HTERT RPE-1 (cell line): ENCODE measurements around the gene ATPAF2.

Experiments
- in situ Hi-C: fragments of 300-500 bp; cut with MboI; formaldehyde crosslinking; loops from 4 replicates; pipeline ENCODE4 v1.14.3; 2020; ENCODE audit warnings: low sequenced_read_pairs

Gene ATPAF2

GRCh38 chr17:18038861-18039534, at the start of gene ATPAF2, which contains the start of gene GID4:
TSS of gene ATPAF2 (minus strand) at chr17:18039168. CDS start at chr17:18039013, 155 bp downstream.
TSS of gene GID4 (plus strand) at chr17:18039408. CDS start at chr17:18039465, 57 bp downstream.
- in situ Hi-C loops: no loop called here

- in situ Hi-C loops: no loop called here
Observed at GRCh38 chr17:18087610-18088491, 48.9 kb upstream of the ATPAF2 start, which contains the start of gene DRG2. TSS of gene DRG2 (plus strand) at chr17:18087948. CDS start at chr17:18088024, 76 bp downstream.

DNA sequence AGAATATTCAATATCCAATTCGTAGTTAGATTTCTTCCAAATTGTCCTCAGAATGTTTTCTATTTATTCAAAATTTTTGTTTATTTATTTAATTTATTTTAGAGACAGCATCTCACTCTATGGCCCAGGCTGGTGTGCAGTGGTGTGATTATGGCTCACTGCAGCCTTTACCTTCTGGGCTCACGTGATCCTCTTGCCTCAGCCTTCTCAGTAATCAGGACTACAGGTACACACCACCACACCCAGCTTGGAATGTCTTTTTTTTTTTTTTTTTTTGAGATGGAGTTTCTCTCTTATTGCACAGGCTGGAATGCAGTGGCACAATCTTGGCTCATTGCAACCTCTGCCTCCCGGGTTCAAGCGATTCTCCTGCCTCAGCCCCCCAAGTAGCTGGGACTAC, 45.3 kb upstream of the ATPAF2 start:
- in situ Hi-C loops: no loop called here

GRCh38 chr17:18079543-18079942, 40.6 kb upstream of the ATPAF2 start:
- in situ Hi-C loops: no loop called here

DNA sequence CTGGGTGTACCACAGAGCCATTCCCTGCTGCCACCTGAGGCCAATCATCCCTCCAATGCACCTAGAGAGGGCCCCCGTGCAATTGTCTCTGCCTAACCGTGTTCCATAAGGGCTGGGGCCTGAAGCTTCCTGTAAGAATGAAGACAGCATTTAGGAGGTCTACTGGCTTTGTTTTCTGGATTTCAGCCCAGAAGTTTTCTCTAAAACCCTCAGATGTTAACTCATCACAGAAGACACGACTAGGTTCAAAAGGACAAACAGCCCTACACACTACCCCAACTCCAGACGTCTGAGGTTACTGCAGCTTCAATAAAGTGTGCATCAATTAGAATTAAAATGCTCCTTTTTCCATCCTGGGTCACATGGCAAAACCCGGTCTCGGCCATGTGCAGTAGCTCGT, 38.0 kb upstream of the ATPAF2 start:
- in situ Hi-C loops: no loop called here

DNA sequence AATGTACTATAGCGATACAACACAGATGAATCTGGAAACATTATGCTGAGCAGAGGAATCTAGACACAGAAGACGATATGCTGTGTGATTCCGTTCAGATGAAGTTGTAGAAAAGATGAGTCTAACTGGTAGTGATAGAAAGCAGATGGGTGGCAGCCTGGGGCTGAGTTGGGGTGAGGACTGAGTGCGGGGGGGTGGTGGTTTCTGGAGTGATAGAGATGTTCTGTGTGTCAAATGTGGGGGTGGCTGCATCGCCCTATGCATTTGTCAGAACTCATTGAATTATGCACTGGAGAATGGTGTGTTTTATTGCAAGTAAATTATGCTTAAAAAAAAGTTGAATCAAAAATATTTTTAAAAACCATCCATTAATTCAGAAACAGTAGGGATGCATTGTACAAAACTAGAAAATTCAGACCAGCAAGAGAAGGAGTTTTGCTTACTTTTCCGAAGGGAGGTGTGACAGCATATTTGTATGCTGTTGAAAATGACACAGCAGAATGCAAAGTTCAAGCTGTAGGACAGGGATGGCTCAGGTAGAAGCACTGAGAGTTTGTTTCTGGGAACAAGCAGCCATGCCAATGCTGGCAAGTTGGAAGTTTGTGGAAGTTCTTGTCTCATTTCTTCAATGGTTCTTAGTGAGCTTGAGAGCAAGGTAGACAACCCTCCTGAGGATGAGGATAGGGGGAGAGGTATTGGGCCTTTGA, 35.8 kb upstream of the ATPAF2 start:
- in situ Hi-C loops: no loop called here

GRCh38 chr17:18071751-18072150, 32.8 kb upstream of the ATPAF2 start:
- in situ Hi-C loops: no loop called here

GRCh38 chr17:18070861-18071340, 31.9 kb upstream of the ATPAF2 start:
- in situ Hi-C loops: no loop called here

GRCh38 chr17:18069101-18069500, 30.1 kb upstream of the ATPAF2 start:
- in situ Hi-C loops: no loop called here

DNA sequence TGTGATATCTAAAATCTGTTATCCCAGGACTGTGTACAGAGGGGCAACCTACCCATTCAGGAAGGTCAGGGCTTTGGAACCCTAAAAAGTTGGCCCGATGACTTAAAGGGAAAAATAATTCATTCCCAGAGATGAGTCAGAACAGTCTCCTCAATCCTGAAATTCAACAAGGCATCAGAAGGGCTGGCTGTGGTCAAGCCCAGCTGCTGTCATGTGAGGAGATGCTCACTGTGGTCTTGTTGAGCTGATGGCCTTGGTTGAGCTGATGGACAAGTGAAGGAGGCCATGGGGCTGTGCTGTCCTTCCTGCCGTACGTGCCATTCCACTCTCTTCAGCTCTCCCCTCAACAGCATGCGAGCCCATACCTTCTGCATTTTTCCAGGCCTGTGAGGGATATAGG, 27.9 kb upstream of the ATPAF2 start:
- in situ Hi-C loops: no loop called here

DNA sequence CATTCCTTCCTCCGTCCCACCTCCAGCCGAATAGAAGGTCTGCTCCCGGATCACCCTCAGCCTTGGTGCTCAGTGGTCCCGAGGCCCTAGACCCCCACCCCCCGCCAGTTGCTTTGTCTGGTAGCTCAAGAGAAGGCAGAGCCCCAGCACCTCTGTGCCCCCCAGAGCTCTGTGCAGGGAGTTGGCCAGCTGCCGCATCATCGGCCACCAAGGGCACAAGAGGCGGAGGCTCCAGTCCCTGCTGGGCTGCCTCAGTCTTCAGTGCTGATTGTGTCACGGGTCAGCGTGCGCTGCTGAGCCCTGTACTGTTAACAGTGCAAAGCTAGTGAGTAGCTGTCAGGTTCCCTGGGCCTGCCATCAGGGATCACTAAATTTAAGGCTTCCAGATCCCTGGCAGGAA, 26.6 kb upstream of the ATPAF2 start:
- in situ Hi-C loops: no loop called here

GRCh38 chr17:18064053-18064452, 25.1 kb upstream of the ATPAF2 start:
- in situ Hi-C loops: no loop called here

DNA sequence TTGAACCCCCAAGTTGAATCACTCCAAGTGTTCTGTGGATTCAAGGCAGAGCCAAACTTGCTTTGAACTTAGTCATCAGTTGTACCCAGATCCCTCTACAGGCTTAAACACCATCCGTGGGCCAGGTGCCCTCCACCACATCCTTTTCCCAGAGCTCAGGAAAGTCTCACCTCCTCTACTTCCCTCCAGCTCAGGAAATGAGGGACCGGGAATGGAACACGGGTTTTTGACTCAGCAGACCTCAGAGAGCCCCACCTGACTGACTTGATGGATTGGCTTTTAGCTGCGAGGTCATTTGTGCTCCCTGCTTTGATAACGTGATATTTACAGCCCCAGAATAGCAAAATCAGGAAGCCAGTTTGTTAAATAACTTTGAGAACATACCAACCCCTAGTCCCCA, 20.3 kb upstream of the ATPAF2 start:
- in situ Hi-C loops: no loop called here

DNA sequence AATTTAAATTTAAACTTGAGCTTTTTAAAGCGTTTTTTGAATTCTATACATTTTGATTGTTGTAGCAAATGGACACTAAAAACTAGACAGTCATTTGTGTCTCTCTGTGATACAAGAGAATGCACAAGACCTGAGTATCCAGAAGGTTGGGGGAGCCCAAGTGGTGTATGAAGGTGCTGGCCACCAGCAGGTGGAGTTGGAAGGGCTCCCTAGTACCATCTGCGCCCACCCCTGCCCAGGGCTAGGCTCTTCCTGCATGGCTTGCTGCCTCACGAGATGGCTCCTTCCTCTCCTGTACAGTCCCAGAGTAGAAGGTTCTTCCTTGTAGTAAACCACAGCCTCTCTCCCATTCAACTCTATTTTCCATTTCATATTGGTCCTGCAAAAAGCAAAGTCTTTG, 17.2 kb upstream of the ATPAF2 start:
- in situ Hi-C loops: no loop called here

DNA sequence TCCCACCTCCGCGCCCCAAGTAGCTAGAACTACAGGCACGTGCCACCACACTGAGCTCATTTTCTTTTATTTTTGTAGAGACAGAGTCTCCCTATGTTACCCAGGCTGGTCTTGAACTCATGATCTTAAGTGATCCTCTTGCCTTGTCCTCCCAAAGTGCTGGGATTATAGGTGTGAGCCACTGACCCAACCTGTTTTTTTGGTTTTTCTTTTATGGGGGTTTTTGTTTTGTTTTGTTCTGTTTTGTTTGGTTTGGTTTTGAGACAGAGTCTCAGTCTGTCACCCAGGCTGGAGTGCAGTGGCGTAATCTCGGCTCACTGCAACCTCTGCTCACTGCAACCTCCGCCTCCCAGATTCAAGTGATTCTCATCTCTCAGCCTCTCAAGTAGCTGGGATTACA, 16.6 kb upstream of the ATPAF2 start:
- in situ Hi-C loops: no loop called here

DNA sequence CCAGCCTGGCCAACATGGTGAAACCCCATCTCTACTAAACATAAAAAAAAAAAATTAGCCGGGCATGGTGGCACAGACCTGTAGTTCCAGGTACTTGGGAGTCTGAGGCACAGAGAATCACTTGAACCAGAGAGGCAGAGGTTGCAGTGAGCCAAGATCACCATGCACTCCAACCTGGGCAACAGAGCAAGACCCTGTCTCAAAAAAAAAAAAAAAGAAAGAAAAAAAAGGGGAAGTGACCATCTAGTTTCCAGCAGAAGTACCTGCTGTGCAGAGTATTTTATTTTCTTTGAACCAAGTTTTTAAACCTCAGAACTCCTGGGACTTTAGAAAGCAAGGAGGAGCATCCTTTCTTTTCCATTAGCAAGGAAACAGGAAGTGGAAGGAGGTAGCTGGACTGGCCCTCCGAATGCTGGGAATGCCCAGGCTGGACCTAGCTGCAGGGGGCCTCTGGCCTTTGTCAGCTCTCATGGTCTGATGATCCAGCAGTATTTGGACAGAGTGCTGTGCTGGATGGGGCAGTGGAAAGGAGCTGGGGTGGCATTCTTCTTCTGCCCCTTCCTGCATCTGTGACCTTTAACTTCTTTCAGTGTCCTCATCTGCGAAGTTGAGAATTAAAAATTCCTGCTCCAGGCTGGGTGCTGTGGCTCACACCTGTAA, 6.9 kb upstream of the ATPAF2 start:
- in situ Hi-C loops: no loop called here

DNA sequence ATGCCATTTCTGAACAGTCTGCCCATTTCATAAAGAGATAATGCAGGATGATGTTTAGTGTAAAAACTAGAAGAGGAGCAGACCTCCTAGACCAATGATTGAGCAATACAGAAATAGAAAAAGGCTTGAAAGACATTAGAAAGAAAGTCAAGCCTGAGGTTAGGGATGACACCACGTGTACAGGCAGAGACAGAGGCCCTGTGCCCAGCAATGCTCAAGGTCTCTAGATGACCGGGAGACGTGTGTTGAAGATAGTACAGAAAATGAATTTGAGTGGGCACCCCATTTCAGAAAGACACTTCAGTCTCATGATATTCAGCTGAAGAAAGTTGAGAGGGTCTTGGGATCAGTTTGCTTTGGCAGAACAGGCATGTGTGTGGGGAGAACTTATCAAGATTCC, 5.6 kb upstream of the ATPAF2 start:
- in situ Hi-C loops: no loop called here

DNA sequence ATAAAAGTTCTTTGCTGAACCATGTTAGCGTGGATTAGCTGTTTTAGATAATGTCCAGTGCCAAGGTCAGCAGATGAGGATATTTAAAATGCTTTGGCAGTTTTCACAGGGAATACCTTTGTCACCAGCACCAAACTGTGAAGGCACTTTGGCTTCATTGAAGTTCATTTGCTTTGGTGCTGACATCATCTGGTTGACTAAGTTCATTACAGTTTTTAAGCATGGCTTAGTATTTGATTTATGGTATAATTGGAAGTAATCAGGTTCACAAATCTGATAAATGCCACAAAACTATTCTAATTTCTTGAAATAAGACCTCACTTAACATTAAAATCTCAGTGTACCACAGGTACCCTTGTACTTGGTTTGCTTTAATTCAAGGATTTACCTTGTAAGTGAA, 4.5 kb upstream of the ATPAF2 start:
- in situ Hi-C loops: no loop called here

DNA sequence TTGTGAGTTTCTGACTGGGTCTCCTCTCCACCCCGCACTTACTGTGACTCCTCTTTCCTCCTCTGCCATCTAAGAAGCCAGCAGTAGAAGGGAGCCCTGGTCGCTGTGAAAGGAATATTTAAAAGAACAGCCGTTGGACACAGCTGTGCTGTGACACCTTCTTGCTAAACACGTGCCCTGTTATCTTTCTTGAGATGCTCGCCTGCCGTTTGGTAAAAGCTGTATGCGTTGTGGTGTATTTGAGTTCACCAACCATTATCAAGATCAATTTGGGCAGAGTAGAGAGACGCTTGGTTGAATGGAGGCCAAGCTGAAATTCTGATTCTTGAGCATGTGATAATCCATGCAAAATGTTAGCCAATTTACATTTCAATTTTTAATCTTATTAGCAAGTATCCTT, 4.0 kb upstream of the ATPAF2 start:
- in situ Hi-C loops: no loop called here

DNA sequence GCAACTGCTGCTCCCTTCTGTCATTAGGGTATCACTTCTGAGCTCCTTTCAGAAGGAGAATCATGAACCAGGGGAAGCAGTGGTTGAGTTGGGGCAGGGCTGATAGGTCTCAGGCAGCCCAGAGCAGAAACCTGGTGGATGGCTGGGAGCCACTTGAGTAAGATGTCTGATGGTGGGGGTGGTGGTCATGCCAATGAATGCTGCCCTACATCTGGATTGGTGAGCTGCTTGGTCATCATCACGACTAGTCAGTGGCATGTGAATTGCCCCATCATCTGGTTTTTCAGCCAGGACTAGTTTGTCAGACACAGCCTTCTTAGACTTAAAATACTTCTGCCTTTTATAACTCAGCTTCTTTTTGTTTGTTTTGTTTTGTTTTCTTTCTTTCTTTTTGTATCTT, 2.8 kb upstream of the ATPAF2 start:
- in situ Hi-C loops: no loop called here
